ENCODE measurements around the gene SBF1. TPM values are rescaled to one million over a fixed set of nuclear protein-coding genes. Genes with fewer than 3 reads are reported as not detected.

Gene SBF1
- total and polyA plus RNA-seq, 2 of the 13 experiments (the other 11 are each of a cell fraction or from before 2014, with no cell fraction given), result 31.7 to 40.9 TPM

DNA sequence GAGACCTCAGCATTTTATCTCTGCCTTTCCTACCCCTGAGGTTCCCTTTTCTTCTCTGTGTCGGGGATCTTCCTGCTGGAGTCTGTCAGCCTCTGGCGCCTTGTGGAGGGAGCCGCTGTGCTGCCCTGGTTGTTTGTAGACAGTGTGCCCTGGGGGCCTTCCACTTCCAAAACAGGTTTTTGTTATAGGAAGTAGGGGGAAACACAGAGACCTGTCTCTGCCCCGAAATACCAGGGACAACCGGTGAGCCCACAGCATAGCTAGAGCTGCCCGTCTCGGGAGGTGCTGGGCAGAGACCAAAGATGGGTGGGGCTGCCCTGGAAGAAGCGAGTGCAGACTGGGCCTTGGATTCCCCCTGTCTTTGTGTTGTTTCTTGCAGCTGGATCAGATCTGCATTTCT lies 41.2 kb upstream of the SBF1 start (continued):
- TF ChIP-seq, protein P1, sequence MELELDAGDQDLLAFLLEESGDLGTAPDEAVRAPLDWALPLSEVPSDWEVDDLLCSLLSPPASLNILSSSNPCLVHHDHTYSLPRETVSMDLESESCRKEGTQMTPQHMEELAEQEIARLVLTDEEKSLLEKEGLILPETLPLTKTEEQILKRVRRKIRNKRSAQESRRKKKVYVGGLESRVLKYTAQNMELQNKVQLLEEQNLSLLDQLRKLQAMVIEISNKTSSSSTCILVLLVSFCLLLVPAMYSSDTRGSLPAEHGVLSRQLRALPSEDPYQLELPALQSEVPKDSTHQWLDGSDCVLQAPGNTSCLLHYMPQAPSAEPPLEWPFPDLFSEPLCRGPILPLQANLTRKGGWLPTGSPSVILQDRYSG (CRISPR knock-in tag; IDR thresholded peaks at IDR 0.05), result no peak

DNA sequence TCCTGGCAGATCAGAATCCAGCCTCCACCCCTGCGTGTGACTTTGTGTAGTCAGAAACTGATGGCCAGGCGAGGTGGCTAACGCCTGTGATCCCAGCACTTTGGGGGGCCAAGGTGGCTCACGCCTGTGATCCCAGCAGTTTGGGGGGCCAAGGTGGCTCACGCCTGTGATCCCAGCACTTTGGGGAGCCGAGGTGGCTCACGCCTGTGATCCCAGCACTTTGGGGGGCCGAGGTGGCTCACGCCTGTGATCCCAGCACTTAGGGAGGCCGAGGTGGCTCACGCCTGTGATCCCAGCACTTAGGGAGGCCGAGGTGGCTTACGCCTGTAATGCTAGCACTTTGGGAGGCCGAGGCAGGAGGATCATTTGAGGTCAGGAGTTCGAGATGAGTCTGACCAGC lies 38.3 kb upstream of the SBF1 start:
- POLR2A ChIA-PET, result no interaction called here
- no peak overlapping the region for H3K4me3 ChIP-seq (replicated peaks in 1 of 3; ENCODE audit: insufficient read depth in 1 of 3, low read depth in 2 of 3, low read length in 3 of 3)
- no peaks in the 10 kb centered on the region for H3K27me3 ChIP-seq (ENCODE audit: control insufficient read depth in 1 of 2, insufficient read depth in 2 of 2, low read length in 2 of 2)
- in situ Hi-C loops (cut with HindIII; ENCODE audit: extremely low pct_ligation_motif_present, low pct_unique_long_range_greater_than_20kb), result no loop called here
- BruUV-seq (replicated peaks), result no TSS peak
- no peaks in the 10 kb centered on the region for H3K9me3 ChIP-seq (ENCODE audit: low read length)
- H3K9ac ChIP-seq (ENCODE audit: insufficient read depth, low read depth, low read length), result no peak overlapping the region
- peaks cover 53% of the 10 kb centered on the region for H3K79me2 ChIP-seq (ENCODE audit: insufficient read depth, low read length)
- H4K20me1 ChIP-seq (ENCODE audit: insufficient read depth, low read length), result no peaks in the 10 kb centered on the region
- intact Hi-C loops (cut with micrococcal nuclease; ENCODE audit: unreplicated experiment), result no loop called here
- H3K4me1 ChIP-seq (ENCODE audit: insufficient read depth, low read length), result peaks cover 11% of the 10 kb centered on the region
- FAIRE-seq, result no peak
- DNase-seq (ENCODE audit: low spot score), result no peak
- H3K4me2 ChIP-seq (ENCODE audit: low read depth, low read length), result no peak overlapping the region
- no peak overlapping the region for H3K27ac ChIP-seq (ENCODE audit: extremely low read length, insufficient read depth, low read length)
- CTCF ChIA-PET (ENCODE audit: low intra/inter-chr PET ratio, low total read pairs), result no interaction called here
- 96% methylated on average over 15 of the region's 15 CpGs for WGBS (ENCODE audit: low lambda C conversion rate)
- TF ChIP-seq, protein P2, sequence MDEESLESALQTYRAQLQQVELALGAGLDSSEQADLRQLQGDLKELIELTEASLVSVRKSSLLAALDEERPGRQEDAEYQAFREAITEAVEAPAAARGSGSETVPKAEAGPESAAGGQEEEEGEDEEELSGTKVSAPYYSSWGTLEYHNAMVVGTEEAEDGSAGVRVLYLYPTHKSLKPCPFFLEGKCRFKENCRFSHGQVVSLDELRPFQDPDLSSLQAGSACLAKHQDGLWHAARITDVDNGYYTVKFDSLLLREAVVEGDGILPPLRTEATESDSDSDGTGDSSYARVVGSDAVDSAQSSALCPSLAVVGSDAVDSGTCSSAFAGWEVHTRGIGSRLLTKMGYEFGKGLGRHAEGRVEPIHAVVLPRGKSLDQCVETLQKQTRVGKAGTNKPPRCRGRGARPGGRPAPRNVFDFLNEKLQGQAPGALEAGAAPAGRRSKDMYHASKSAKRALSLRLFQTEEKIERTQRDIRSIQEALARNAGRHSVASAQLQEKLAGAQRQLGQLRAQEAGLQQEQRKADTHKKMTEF (CRISPR knock-in tag; IDR thresholded peaks at IDR 0.05), result no peak
- TF ChIP-seq ZNF746 (CRISPR knock-in tag; IDR thresholded peaks at IDR 0.05) (no peak), CREB1 (IDR thresholded peaks at IDR 0.05) (no peak), CREB1 (CRISPR knock-in tag; IDR thresholded peaks at IDR 0.05) (no peak)
- no peak for ATAC-seq
- H2AFZ ChIP-seq (ENCODE audit: low read length), result no peak overlapping the region
- peaks cover 8 to 28% of the 10 kb centered on the region in 2 experiments for H3K36me3 ChIP-seq (replicated peaks in 1 of 2; ENCODE audit: control insufficient read depth in 1 of 2, insufficient read depth in 2 of 2, low read length in 2 of 2)

Measured in HepG2 (cell line).